Stimulated activated CD4-positive, alpha-beta T cell treated with anti-CD3 and anti-CD28 coated beads, Interleukin-1b, Interleukin-23, amount 100 ng/mL, for 4 hours (primary cell): ENCODE results near the gene CFLAR.

ENCODE experiments used
- DNase-seq, 2 donors: peaks; one replicate each; pipeline ENCODE4 v3.0.0-alpha.2; 2020; ENCODE audit warnings: low read depth in 2 of 2

CFLAR gene

GRCh38 chr2:201216918-201217317, 101.0 kb downstream of the CFLAR start:
- DNase-seq, result no peak

GRCh38 chr2:201218780-201219179, 102.8 kb downstream of the CFLAR start:
- no peak for DNase-seq

DNA sequence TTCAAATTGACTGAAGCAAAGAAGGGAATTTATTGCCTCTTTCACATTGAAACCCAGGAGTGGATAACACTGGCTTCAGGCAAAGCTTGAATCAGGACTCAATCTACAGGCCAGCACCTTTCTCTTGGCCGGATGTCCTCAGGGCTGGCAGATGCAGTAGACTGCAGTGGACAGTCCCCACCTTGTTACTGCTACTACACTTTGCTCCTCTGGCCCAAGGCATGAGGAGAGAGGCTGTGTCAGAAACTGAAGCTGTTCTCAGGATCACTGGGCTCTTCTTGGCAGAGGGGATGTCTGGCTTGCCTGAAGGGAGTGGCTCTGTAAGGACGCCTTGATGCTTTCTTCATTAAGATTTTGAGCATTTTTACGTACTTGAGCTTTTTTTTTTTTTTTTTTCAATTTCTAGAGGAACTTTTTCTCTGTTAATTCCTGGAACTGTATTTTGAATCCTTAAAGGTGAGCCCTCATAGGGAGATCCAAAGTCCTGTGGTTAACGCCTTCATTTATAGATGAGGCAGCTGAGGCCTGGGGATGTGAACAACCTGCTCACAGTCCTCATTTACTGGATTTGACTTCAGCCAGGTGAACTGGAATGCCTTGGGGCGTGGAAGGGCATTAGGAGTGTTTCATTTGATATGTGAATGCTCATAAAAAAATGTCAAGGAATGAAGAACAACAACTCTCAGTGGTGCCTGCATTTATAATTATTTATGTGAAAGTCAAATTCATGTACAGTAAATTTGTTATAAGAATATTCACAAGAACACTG, 103.5 kb downstream of the CFLAR start:
- no peak for DNase-seq

- no peak for DNase-seq
Observed at GRCh38 chr2:201220102-201220570, 104.2 kb downstream of the CFLAR start.

DNA sequence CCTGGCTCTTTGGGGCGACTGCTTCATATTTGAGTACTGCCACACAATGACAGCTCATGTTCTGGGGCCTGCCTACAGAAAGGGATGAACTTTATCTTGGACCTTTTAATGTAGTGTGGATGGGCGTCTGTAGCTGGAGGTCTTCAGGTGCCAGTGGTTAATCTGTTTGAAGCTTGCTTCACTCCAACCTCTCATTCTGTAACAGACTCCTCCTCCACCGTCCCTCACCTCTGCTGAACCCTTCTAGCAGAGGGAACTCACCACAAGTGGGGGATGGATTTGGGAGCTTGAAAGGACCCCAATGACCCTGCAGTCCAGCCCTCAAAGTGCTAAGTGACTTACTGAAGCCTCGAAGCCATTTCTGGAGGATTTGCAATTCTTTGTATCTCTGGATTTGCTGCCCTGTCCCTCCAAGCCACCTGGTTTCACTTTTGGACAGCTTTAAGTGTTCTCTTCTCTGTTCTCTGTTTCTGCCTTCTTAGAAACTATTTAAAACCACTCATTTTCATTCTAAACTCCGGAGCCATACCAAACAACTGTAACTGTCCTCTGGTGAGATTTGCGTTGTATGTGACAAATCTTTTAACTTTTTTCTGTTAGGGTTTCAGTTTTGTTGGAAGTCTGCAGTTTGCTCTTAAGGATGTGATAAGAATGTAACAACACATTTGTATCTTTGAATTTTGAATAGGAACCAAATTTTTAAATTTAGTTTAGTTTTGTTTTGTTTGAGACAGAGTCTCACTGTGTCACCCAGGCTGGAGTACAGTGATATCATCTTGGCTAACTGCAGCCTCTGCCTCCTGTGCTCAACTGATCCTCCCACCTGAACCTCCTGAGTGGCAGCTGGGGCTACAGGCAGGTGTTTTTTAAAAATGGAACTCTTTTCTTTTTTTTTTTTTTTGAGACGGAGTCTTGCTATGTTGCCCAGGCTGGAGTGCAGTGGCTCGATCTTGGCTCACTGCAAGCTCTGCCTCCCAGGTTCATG, 107.4 kb downstream of the CFLAR start:
- no peak for DNase-seq
